ENCODE measurements around the gene TBC1D28.
"Not testable (repeated sequence)": the region's sequence is repeated elsewhere in the genome, so short reads cannot be mapped to it uniquely, and the experiment has no call there.

Gene TBC1D28

DNA sequence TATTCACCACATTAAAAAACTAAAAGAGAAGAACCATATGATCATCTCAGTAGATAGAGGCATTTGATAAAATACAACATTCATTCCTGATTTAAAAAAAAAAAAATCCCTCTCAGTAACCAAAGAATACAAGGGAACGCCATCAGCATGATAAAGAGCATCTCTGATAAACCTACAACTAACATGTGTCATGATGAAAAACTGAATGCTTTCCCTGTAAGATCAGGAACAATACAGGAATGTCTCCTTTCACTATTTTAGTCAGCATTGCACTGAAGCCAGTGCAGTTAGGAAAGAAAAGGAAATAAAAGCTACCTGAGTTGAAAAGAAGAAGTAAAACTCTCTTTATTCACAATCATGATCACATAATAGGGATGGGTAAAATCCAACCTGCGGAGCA lies 51.1 kb downstream of the TBC1D28 start:
- H3K27ac ChIP-seq (ENCODE audit: low read depth, low read length, severe bottlenecking); H3K4me3 ChIP-seq (ENCODE audit: extremely low read depth, insufficient read depth, low read length, poor library complexity, severe bottlenecking); H3K9me3 ChIP-seq (ENCODE audit: control insufficient read depth, low read length); H3K36me3 ChIP-seq (ENCODE audit: control insufficient read depth, insufficient read depth, low read length); H3K4me1 ChIP-seq (ENCODE audit: control insufficient read depth, insufficient read depth, low read length, poor library complexity, severe bottlenecking): not testable (repeated sequence)
- WGBS, 2 experiments (ENCODE audit: insufficient coverage in 2 of 2) = no CpG with 5 or more reads among the region's 2 CpGs
